ENCODE data around the gene KDSR. TPM values are rescaled to one million over a fixed set of nuclear protein-coding genes. Genes with fewer than 3 reads are reported as not detected.

The KDSR gene
- 118 TPM for total RNA-seq

GRCh38 chr18:63367053-63367953, at the start of gene KDSR:
KDSR (minus strand) TSS chr18:63367206; CDS start chr18:63367118, 88 bp downstream.
- peak; percentile 97 for DNase-seq (ENCODE audit: low spot score)
- intact Hi-C loops (cut with DNase I): loop anchor here (10.0 kb wide), 1 partner anchor 47 kb away; no protein-coding TSS in a partner anchor
- peak; percentile 99 for ATAC-seq

DNA sequence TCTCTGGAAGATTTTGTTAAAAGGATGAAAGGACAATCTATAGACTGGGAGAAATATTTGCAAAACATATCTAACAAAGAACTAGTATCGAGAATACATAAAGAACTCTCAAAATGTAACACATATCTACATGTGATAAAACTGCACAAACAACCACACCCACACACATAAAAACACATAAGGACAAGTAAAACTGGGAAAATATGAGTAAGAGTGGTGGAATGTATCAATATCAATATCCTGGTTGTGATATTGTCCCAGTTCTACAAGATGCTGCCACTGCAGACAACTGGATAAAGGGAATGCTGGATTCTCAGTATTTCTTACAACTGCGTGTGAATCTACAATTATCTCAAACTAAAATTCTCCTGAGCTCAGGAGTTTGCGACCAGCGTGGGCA, 45.9 kb upstream of the KDSR start:
- ATAC-seq (no peak), DNase-seq (ENCODE audit: low spot score) (no peak)
- intact Hi-C loops (cut with DNase I): loop anchor here (10.0 kb wide), 1 partner anchor 48 kb away; the partner anchor contains the start of gene KDSR

- intact Hi-C loops (cut with DNase I): loop anchor here (10.0 kb wide), 1 partner anchor 46 kb away; the partner anchor contains the start of gene KDSR
- no peak for DNase-seq (ENCODE audit: low spot score)
- ATAC-seq: no peak
Observed at GRCh38 chr18:63410792-63411191, 43.8 kb upstream of the KDSR start.

DNA sequence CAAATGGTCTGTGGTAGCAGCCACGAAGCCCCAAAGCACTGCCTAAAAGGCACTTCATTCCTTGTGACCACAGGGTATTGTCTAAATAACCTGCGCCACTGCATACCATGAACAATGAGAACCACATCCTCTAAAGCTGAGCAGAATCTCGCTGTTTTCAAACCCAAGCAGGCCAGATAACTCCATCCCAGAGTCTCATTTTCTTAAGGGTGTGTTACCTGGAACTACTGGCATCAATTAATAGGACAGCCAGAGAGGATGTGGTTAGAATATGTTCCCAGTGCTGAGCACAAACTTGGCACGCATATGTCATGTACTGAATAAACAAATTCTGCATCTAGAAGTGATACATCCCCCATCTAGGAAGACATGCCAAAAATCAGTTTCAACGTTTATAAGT, 42.3 kb upstream of the KDSR start:
- no peak for ATAC-seq
- intact Hi-C loops (cut with DNase I): no loop called here
- DNase-seq (ENCODE audit: low spot score): no peak

GRCh38 chr18:63407734-63408133, 40.7 kb upstream of the KDSR start:
- intact Hi-C loops (cut with DNase I): no loop called here
- ATAC-seq (no peak), DNase-seq (ENCODE audit: low spot score) (no peak)

- DNase-seq (ENCODE audit: low spot score): no peak
- intact Hi-C loops (cut with DNase I): no loop called here
- ATAC-seq: no peak
Observed at GRCh38 chr18:63405986-63406385, 39.0 kb upstream of the KDSR start.

GRCh38 chr18:63402246-63403162, 35.5 kb upstream of the KDSR start:
- no peak for DNase-seq (ENCODE audit: low spot score)
- ATAC-seq: no peak
- intact Hi-C loops (cut with DNase I): no loop called here

- intact Hi-C loops (cut with DNase I): no loop called here
Observed at GRCh38 chr18:63399300-63399699, 32.3 kb upstream of the KDSR start.

DNA sequence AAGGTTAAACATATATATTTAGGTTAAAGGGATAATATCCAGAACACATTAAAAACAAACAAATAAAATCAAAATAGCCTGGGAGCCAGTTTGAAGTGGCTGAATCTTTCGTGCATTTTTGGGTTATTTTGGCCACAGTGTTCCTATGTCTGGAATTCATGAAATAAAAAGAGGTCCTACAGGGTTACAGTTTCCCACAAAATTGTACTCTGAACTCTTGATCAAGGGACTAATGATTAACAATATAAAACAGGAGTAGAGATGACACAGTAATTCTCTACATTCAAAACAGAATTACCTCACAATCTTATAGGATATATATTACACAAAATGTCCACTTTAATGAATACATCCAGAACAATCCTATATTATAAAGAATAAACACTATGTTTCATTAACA, 30.3 kb upstream of the KDSR start:
- DNase-seq (ENCODE audit: low spot score) (no peak), ATAC-seq (no peak)
- intact Hi-C loops (cut with DNase I): no loop called here

More at GRCh38 chr18:63399300-63399699, 32.3 kb upstream of the KDSR start:
- DNase-seq (ENCODE audit: low spot score) (no peak), ATAC-seq (no peak)

DNA sequence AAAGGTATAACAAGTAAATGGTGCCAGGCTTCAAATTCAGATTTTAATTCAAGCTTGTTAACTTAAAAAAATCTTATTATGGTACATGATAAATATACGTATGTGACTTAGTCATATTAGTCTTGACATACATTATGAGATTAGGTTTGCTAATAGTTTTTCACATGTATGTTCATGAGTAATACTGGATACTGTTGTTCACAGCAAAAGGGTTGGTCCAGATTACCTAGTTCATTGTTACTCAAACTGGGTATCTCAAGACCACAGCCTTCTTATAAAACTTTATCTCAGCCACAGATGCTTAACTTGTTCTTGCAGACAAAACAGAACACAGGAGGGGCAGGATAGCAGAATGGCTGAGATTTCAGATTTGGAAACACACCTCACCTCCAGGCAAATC, 28.5 kb upstream of the KDSR start:
- intact Hi-C loops (cut with DNase I): no loop called here
- no peak for DNase-seq (ENCODE audit: low spot score)
- ATAC-seq: no peak

DNA sequence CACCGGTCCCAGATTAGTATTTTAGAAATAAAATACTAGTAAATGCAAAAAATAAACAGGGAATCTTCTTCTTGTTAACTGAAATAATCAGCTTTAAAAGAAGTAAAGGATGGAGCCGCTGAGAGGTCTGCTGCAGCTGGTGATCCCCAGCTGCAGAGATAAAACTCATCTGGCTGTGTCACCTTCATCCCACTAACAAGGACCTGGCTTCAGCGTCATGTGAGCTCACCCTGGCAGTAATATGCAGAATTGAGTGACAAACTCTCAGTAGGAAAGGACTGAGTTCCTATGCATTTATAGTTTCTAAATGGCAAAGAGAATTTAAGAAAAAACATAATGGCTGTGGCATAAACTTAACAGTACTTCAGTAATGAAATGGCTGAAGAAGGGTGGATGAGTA, 27.9 kb upstream of the KDSR start:
- no peak for ATAC-seq

DNA sequence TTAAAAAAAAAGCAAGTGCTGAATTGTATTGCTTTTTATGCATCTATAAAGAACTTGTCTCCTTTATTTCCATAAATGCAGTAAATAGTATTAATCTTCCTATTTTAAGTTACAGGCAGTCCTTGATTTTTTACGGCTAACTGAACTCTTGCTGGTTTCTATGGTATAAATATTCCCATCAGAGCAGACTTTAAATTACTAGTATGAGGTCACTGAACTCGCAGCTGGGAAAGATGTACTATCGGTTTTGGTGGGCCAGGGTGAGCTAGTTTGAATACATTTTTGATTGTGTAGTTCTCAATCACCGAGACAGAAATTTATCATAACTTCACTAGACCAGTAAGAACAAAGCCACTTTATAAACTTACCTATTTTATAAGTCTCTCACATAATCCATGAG, 20.9 kb upstream of the KDSR start:
- ATAC-seq (no peak), DNase-seq (ENCODE audit: low spot score) (no peak)
- intact Hi-C loops (cut with DNase I): no loop called here

More for the DNA sequence above, 27.9 kb upstream of the KDSR start:
- intact Hi-C loops (cut with DNase I): no loop called here
- no peak for DNase-seq (ENCODE audit: low spot score)

DNA sequence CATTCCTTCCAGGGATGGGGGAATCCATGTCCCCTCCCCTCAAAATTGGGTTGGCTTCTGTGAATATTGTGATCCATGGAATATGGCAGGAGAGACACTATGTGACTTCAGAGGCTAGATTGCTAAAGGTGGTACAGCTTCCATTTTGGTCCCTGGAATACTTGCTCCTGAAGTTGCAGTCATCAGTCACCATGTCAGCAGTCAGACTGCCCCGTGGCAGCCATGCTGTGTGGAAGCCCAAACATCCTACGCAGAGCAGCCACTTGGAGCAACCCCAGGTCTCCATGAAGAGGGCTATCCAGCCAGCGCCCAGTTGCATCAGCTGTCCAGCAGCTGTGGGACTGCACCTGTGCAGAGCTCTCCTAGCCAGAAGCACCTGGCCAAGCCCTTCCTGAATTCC, 15.8 kb upstream of the KDSR start:
- DNase-seq (ENCODE audit: low spot score) (no peak), ATAC-seq (no peak)
- intact Hi-C loops (cut with DNase I): loop anchor here (5.0 kb wide), 1 partner anchor 939 kb away; no protein-coding TSS in a partner anchor

DNA sequence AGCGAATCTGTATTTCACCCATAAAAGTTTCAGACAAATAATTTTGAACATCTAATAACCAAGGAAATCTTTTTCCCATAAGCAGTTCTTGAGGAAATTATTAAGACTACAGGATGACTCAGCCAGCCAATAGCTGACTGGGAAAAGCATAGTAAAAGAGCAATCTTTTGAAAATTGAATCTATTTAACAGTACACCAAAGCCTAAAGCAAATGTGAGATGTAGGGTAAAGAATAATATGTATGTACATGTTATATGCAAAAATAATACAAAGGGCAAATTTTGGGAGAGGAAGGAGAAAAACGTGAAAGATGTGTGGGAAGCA, 12.6 kb upstream of the KDSR start:
- ATAC-seq: no peak
- DNase-seq (ENCODE audit: low spot score): no peak
- intact Hi-C loops (cut with DNase I): no loop called here

- intact Hi-C loops (cut with DNase I): no loop called here
- no peak for ATAC-seq
- no peak for DNase-seq (ENCODE audit: low spot score)
Observed at GRCh38 chr18:63378919-63379638, 12.1 kb upstream of the KDSR start.

DNA sequence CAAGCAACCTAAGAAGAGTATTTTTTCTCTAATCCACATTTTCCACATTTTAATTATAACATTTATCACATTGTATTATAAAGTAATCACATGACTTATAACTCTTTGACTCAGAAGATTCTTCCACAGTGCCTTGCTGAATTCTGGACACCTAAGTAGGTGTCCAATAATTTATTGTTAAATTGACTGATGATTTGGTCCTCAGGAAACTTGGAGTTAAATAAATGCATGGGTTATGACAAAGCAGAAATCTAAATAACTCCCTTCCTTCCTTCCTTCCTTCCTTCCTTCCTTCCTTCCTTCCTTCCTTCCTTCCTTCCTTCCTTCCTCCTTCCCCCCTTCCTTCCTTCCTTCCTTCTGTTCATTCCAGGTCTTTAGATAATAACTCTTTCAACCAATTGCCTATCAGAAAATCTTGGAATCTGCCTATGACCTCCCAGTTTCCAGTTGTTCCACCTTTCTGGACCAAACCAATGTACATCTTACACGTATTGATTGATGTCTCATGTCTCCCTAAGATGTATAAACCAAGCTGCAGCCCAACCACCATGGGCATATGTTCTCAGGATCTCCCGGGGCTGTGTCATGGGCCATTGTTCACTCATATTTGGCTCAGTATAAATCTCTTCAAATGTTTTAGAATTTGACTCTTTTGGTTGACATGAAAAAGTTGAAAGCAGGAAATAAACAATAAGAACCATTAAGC, 10.4 kb upstream of the KDSR start:
- DNase-seq (ENCODE audit: low spot score): no peak
- no peak for ATAC-seq

DNA sequence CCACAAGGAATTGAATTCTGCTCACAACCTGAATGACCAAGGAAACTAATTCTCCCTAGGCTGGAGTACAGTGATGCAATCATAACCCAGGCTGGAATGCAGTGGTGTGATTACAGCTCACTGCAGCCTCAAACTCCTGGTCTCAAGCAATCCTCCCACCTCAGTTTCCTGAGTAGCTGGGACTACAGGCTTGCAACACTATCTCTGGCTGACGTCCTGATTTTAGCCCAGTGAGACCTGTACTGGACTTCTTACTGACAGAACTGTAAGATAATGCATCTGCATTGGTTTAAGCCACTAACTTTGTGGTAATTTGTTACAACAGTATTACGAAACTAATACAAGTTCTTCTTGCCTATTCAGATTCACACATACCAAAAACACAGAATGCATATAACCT, 9.5 kb upstream of the KDSR start:
- intact Hi-C loops (cut with DNase I): no loop called here
- no peak for DNase-seq (ENCODE audit: low spot score)
- ATAC-seq: no peak

More for the DNA sequence above, 10.4 kb upstream of the KDSR start:
- intact Hi-C loops (cut with DNase I): no loop called here

DNA sequence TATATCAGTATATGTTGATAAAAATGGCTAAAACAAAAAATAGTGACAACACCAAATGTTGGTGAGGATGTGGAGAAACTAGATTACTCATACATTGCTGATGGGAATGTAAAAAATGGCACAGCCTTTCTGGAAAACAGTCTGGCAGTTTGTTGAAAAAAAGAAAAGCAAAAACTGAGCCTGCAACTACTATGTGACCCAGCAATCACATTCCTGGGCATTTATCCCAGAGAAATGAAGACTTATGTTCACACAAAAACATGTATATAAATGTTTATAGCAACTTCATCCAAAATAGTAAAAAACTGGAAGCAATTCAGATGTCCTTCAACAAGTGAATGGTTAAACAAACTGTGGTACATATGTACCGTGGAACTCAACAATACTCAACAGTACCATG, 7.5 kb upstream of the KDSR start:
- ATAC-seq: no peak
- intact Hi-C loops (cut with DNase I): no loop called here
- DNase-seq (ENCODE audit: low spot score): no peak

DNA sequence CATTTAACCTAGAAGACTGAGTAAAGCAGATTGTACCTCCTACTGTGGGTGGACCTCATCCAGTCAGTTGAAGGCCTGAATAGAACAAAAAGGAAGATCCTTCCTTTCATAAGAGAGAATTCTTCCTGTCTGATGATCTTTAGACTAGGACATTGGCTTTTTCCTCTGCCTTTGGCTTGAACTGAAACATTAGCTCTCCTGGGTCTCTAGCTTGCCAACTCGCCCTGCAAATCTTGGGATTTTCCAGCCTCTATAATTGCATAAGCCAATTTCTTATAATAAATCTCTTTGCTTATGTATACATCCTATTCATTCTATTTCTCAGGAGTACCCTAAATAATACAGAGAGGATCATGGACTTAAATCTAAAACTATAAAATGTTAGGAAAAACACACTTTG, 6.2 kb upstream of the KDSR start:
- ATAC-seq (no peak), DNase-seq (ENCODE audit: low spot score) (no peak)
- intact Hi-C loops (cut with DNase I): no loop called here

Data from sciatic nerve (tissue), 2 donors.